Dedifferentiated amniotic fluid mesenchymal stem cell (primary cell): ENCODE results near the gene KDM7A.
"Not testable (repeated sequence)": the region's sequence is repeated elsewhere in the genome, so short reads cannot be mapped to it uniquely, and the experiment has no call there.

Experiments
- DNase-seq: peaks from one replicate; pipeline ENCODE4 v3.0.0-alpha.2; 2016; ENCODE audit errors: extremely low spot score

The KDM7A gene

GRCh38 chr7:140176811-140177702 lies at the start of gene KDM7A:
TSS of gene KDM7A (minus strand) at chr7:140176983. CDS start at chr7:140176937, 46 bp downstream.
- peak; percentile 85 for DNase-seq

- DNase-seq, result no peak
These were observed 48.9 kb upstream of the KDM7A start for GRCh38 chr7:140225562-140226249.

GRCh38 chr7:140223515-140224221 lies 46.9 kb upstream of the KDM7A start:
- DNase-seq, result no peak

- DNase-seq, result no peak
These were observed 46.0 kb upstream of the KDM7A start for GRCh38 chr7:140222814-140223213.

- DNase-seq, result no peak
These were observed 43.1 kb upstream of the KDM7A start for GRCh38 chr7:140219672-140220524.

GRCh38 chr7:140218656-140219055 lies 41.9 kb upstream of the KDM7A start:
- DNase-seq, result no peak

- DNase-seq, result no peak
These were observed 41.1 kb upstream of the KDM7A start for GRCh38 chr7:140217750-140218501.

- no peak for DNase-seq
These were observed 38.5 kb upstream of the KDM7A start for GRCh38 chr7:140215281-140215680.

GRCh38 chr7:140214075-140214684 lies 37.4 kb upstream of the KDM7A start:
- DNase-seq, result no peak

- no peak for DNase-seq
These were observed 36.9 kb upstream of the KDM7A start for GRCh38 chr7:140213684-140214074.

GRCh38 chr7:140212100-140212881 lies 35.5 kb upstream of the KDM7A start:
- no peak for DNase-seq

- DNase-seq, result no peak
These were observed 34.9 kb upstream of the KDM7A start for GRCh38 chr7:140211698-140212097.

GRCh38 chr7:140209866-140210609 lies 33.3 kb upstream of the KDM7A start:
- no peak for DNase-seq

GRCh38 chr7:140206616-140207389 lies 30.0 kb upstream of the KDM7A start:
- DNase-seq, result no peak

GRCh38 chr7:140205600-140205999 lies 28.8 kb upstream of the KDM7A start:
- no peak for DNase-seq

- DNase-seq, result no peak
These were observed 26.8 kb upstream of the KDM7A start for GRCh38 chr7:140203556-140203955.

- not testable (repeated sequence) for DNase-seq
These were observed 26.2 kb upstream of the KDM7A start for GRCh38 chr7:140202942-140203341.

- no peak for DNase-seq
These were observed 24.6 kb upstream of the KDM7A start for GRCh38 chr7:140201393-140201792.
